CD4-positive, alpha-beta T cell (primary cell): Measurements from ENCODE around the gene OCIAD1. TPM values are rescaled to one million over a fixed set of nuclear protein-coding genes. Genes with fewer than 3 reads are reported as not detected.

Experiments
- ATAC-seq: fragments of 200-7000 bp; cut with Tn5 transposase; one replicate; pipeline ENCODE4 v1.10.0; 2022; ENCODE audit warnings: mild to moderate bottlenecking; ENCODE audit not compliant: poor library complexity
- CTCF ChIA-PET: fragments of 350-600 bp; sonication (Branson Sonifier 250); formaldehyde crosslinking; loops from one replicate; lab custom pipeline; 2021; ENCODE audit warnings: antibody characterized with exemption, inconsistent platforms; lab: Charles Lee
- POLR2A ChIA-PET: fragments of 350-600 bp; sonication (Branson Sonifier 250); formaldehyde crosslinking; loops from one replicate; lab custom pipeline; 2021; ENCODE audit warnings: antibody characterized with exemption, inconsistent platforms; lab: Charles Lee
- DNase-seq, 14 experiments: peaks; one replicate each; pipeline ENCODE4 v3.0.0-alpha.2; 2013 to 2020; ENCODE audit warnings: mixed read lengths in 2 of 14
- H3K27ac ChIP-seq, 2 donors: one replicate each; pipeline versions ENCODE4 v1.5.1 to v1.7.0; 2013; ENCODE audit warnings: low read length in 2 of 2, low read depth in 1 of 2, mild to moderate bottlenecking in 1 of 2
- H3K27me3 ChIP-seq, 2 experiments: 1 replicate in 1 of 2; 2 replicates in 1 of 2; pipeline versions ENCODE4 v1.6.1 to v1.7.0; 2013; ENCODE audit warnings: low read length in 2 of 2, control low read depth in 1 of 2, mild to moderate bottlenecking in 1 of 2, moderate library complexity in 1 of 2; ENCODE audit not compliant: insufficient read depth in 2 of 2, control insufficient read depth in 1 of 2
- H3K36me3 ChIP-seq: one replicate; pipeline ENCODE4 v1.6.1; 2013; ENCODE audit warnings: low read length, control low read depth; ENCODE audit not compliant: insufficient read depth
- H3K4me1 ChIP-seq: one replicate; pipeline ENCODE4 v1.6.1; 2013; ENCODE audit warnings: low read length, control low read depth; ENCODE audit not compliant: insufficient read depth
- H3K4me3 ChIP-seq: one replicate; pipeline ENCODE4 v1.5.1; 2013; ENCODE audit warnings: mild to moderate bottlenecking, low read length, moderate library complexity
- H3K9me3 ChIP-seq, 2 experiments: 1 replicate in 1 of 2; 2 replicates in 1 of 2; pipeline versions ENCODE4 v1.6.1 to v1.7.0; 2013; ENCODE audit warnings: low read length in 2 of 2, mild to moderate bottlenecking in 2 of 2, control low read depth in 1 of 2, moderate library complexity in 1 of 2; ENCODE audit not compliant: control insufficient read depth in 1 of 2, insufficient read depth in 1 of 2
- H3K27ac Mint-ChIP-seq: one replicate; pipeline ENCODE4 v1.8.0; 2020; ENCODE audit warnings: mixed read lengths
- H3K27me3 Mint-ChIP-seq: one replicate; pipeline ENCODE4 v1.8.0; 2021; ENCODE audit warnings: mixed read lengths
- H3K36me3 Mint-ChIP-seq: one replicate; pipeline ENCODE4 v1.8.0; 2021; ENCODE audit warnings: low read depth, mixed read lengths
- H3K4me1 Mint-ChIP-seq: one replicate; pipeline ENCODE4 v1.8.0; 2021; ENCODE audit warnings: low read depth, mixed read lengths
- H3K4me3 Mint-ChIP-seq: one replicate; pipeline ENCODE4 v1.8.0; 2020; ENCODE audit warnings: mild to moderate bottlenecking, mixed read lengths
- H3K9me3 Mint-ChIP-seq: one replicate; pipeline ENCODE4 v1.8.0; 2020; ENCODE audit warnings: mixed read lengths
- CTCF ChIP-seq: fragments of 200-600 bp; IDR thresholded peaks from one replicate; pipeline ENCODE4 v1.8.0; 2022; ENCODE audit warnings: antibody characterized with exemption, mild to moderate bottlenecking
- intact Hi-C, 2 experiments: fragments of 100-400 bp; cut with DNase I in 1 of 2; cut with micrococcal nuclease in 1 of 2; formaldehyde crosslinking; loops; one replicate each; pipeline versions ENCODE4 v1.15.1 to v1.9.0; 2023 to 2025; cut with DNase I, micrococcal nuclease
- total RNA-seq, 174 experiments: library from RNA in 2 of 174; stranded (reverse) in 2 of 174; gene quantifications; one replicate each; pipeline ENCODE4 v1.2.3 and lab custom pipeline; 2021 to 2026

OCIAD1 gene
- total RNA-seq, 2 experiments from 2014 or later: 85.7 to 89.9 TPM

- peak; percentile 97 for ATAC-seq
- Histone ChIP-seq H3K36me3 (peaks cover 25% of the 10 kb centered on the region), H3K4me3 (peak within 1 kb of the TSS; percentile 74), H3K27me3 (no peaks in the 10 kb centered on the region), H3K4me1 (peaks cover 40% of the 10 kb centered on the region), H3K9me3 (no peaks in the 10 kb centered on the region), H3K27ac (peak within 1 kb of the TSS; percentile 73 to 82)
- Mint-ChIP-seq H3K4me1 (peaks cover 49% of the 10 kb centered on the region), H3K4me3 (peak within 1 kb of the TSS; percentile 92), H3K27me3 (no peaks in the 10 kb centered on the region), H3K9me3 (no peaks in the 10 kb centered on the region), H3K36me3 (peaks cover 44% of the 10 kb centered on the region), H3K27ac (peak within 1 kb of the TSS; percentile 92)
- CTCF ChIA-PET: interaction anchor here (0.6 to 1.3 kb wide), 7 partner anchors 8 to 328 kb away, joined by 3 to 14 read pairs (median 4); partner anchors contain the start of gene FRYL
- POLR2A ChIA-PET: interaction anchor here (0.8 to 2.3 kb wide), 9 partner anchors 17 to 565 kb away, joined by 3 to 35 read pairs (median 4); partner anchors contain the start of genes FRYL, OCIAD1 and SLAIN2
- intact Hi-C loops: loop anchor here (1.0 to 10.0 kb wide), 9 partner anchors 41 to 772 kb away; partner anchors contain the start of genes FRYL (in 1 of the 2), OCIAD1 (in 1 of the 2), SLAIN2 (in 1 of the 2) and TXK (in 1 of the 2)
- peak; percentile 62 for TF ChIP-seq CTCF
- DNase-seq: peak; percentile 70 to 93 (median 86)
Measured at GRCh38 chr4:48906206-48907173, 75.6 kb downstream of the OCIAD1 start, which contains the start of gene OCIAD2. OCIAD2 (minus strand) TSS chr4:48906774; CDS start chr4:48904549, 2,225 bp downstream.

DNA sequence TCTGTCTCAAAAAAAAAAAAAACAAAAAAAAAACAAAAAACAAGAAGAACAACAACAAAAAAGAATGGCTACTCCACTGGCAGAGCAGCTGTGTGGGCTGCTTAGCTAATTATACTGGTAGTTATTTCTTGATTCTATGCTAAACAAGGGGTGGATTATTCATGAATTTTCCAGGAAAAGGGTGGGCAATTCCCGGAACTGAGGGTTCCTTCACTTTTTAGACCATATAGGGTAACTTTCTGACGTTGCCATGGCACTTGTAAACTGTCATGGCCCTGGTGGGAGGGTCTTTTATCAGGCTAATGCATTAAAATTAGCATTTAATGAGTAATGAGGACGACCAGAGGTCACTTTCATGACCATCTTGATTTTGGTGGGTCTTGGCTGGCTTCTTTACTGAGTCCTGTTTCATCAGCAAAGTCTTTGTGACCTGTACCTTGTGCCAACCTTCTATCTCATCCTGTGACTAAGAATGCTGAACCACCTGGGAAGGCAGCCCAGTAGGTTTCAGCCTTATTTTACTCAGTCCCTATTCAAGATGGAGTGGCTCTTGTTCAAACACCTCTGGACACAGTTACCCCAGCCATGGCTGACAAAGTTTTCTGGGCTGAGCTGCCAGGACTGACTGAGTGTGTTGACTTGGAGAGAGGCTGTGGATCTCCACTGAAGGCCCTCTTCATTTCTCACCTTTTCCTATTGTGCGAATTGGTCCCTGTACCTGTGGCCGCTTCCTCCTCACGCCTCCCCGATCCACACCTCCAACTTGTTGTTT lies 77.0 kb downstream of the OCIAD1 start:
- Histone ChIP-seq H3K4me3 (no peak overlapping the region), H3K36me3 (peaks cover 12% of the 10 kb centered on the region), H3K27ac (no peak overlapping the region), H3K4me1 (peaks cover 36% of the 10 kb centered on the region), H3K27me3 (no peaks in the 10 kb centered on the region), H3K9me3 (no peaks in the 10 kb centered on the region)
- CTCF ChIA-PET: no interaction called here
- ATAC-seq (no peak), DNase-seq (no peak)
- no peaks in the 10 kb centered on the region for H3K27me3 Mint-ChIP-seq
- H3K9me3 Mint-ChIP-seq: no peaks in the 10 kb centered on the region
- H3K4me3 Mint-ChIP-seq: peak overlapping the region; percentile 73
- peaks cover 32% of the 10 kb centered on the region for H3K36me3 Mint-ChIP-seq
- POLR2A ChIA-PET: interaction anchor here (1.5 to 2.3 kb wide), 2 partner anchors 15 to 77 kb away, joined by 3 to 13 read pairs; partner anchors contain the start of gene OCIAD1
- H3K4me1 Mint-ChIP-seq: peaks cover 39% of the 10 kb centered on the region
- H3K27ac Mint-ChIP-seq: peak overlapping the region; percentile 92
- intact Hi-C loops: loop anchor here (2.0 to 10.0 kb wide), 8 partner anchors 39 to 773 kb away; partner anchors contain the start of genes OCIAD1 (in 1 of the 2), SLAIN2 (in 1 of the 2) and TXK (in 1 of the 2)
- no peak for TF ChIP-seq CTCF

GRCh38 chr4:48908687-48909086 lies 77.8 kb downstream of the OCIAD1 start:
- H3K9me3 Mint-ChIP-seq: no peaks in the 10 kb centered on the region
- H3K4me1 Mint-ChIP-seq: peaks cover 34% of the 10 kb centered on the region
- intact Hi-C loops: loop anchor here (2.0 to 10.0 kb wide), 6 partner anchors 39 to 774 kb away; partner anchors contain the start of genes SLAIN2 (in 1 of the 2) and TXK (in 1 of the 2)
- DNase-seq (no peak), ATAC-seq (no peak)
- peak overlapping the region; percentile 92 for H3K27ac Mint-ChIP-seq
- H3K4me3 Mint-ChIP-seq: peak overlapping the region; percentile 73
- no peaks in the 10 kb centered on the region for H3K9me3 ChIP-seq
- H3K36me3 ChIP-seq: peaks cover 11% of the 10 kb centered on the region
- H3K27me3 ChIP-seq: no peaks in the 10 kb centered on the region
- H3K27me3 Mint-ChIP-seq: no peaks in the 10 kb centered on the region
- H3K4me1 ChIP-seq: peaks cover 36% of the 10 kb centered on the region
- peaks cover 24% of the 10 kb centered on the region for H3K36me3 Mint-ChIP-seq
- H3K4me3 ChIP-seq: no peak overlapping the region
- no peak overlapping the region for H3K27ac ChIP-seq
- no peak for TF ChIP-seq CTCF
- ChIA-PET POLR2A (no interaction called here), CTCF (no interaction called here)
